CD4-positive, alpha-beta T cell (primary cell): ENCODE measurements around the gene ARFGEF3. TPM values are rescaled to one million over a fixed set of nuclear protein-coding genes. Genes with fewer than 3 reads are reported as not detected.

Experiments
- ATAC-seq: fragments of 200-7000 bp; cut with Tn5 transposase; one replicate; pipeline ENCODE4 v1.10.0; 2022; ENCODE audit warnings: mild to moderate bottlenecking; ENCODE audit not compliant: poor library complexity
- CTCF ChIA-PET: fragments of 350-600 bp; sonication (Branson Sonifier 250); formaldehyde crosslinking; loops from one replicate; lab custom pipeline; 2021; ENCODE audit warnings: antibody characterized with exemption, inconsistent platforms; lab: Charles Lee
- POLR2A ChIA-PET: fragments of 350-600 bp; sonication (Branson Sonifier 250); formaldehyde crosslinking; loops from one replicate; lab custom pipeline; 2021; ENCODE audit warnings: antibody characterized with exemption, inconsistent platforms; lab: Charles Lee
- DNase-seq, 14 experiments: peaks; one replicate each; pipeline ENCODE4 v3.0.0-alpha.2; 2013 to 2020; ENCODE audit warnings: mixed read lengths in 2 of 14
- H3K27ac ChIP-seq, 2 donors: one replicate each; pipeline versions ENCODE4 v1.5.1 to v1.7.0; 2013; ENCODE audit warnings: low read length in 2 of 2, low read depth in 1 of 2, mild to moderate bottlenecking in 1 of 2
- H3K27me3 ChIP-seq, 2 experiments: 1 replicate in 1 of 2; 2 replicates in 1 of 2; pipeline versions ENCODE4 v1.6.1 to v1.7.0; 2013; ENCODE audit warnings: low read length in 2 of 2, control low read depth in 1 of 2, mild to moderate bottlenecking in 1 of 2, moderate library complexity in 1 of 2; ENCODE audit not compliant: insufficient read depth in 2 of 2, control insufficient read depth in 1 of 2
- H3K36me3 ChIP-seq: one replicate; pipeline ENCODE4 v1.6.1; 2013; ENCODE audit warnings: low read length, control low read depth; ENCODE audit not compliant: insufficient read depth
- H3K4me1 ChIP-seq: one replicate; pipeline ENCODE4 v1.6.1; 2013; ENCODE audit warnings: low read length, control low read depth; ENCODE audit not compliant: insufficient read depth
- H3K4me3 ChIP-seq: one replicate; pipeline ENCODE4 v1.5.1; 2013; ENCODE audit warnings: mild to moderate bottlenecking, low read length, moderate library complexity
- H3K9me3 ChIP-seq, 2 experiments: 1 replicate in 1 of 2; 2 replicates in 1 of 2; pipeline versions ENCODE4 v1.6.1 to v1.7.0; 2013; ENCODE audit warnings: low read length in 2 of 2, mild to moderate bottlenecking in 2 of 2, control low read depth in 1 of 2, moderate library complexity in 1 of 2; ENCODE audit not compliant: control insufficient read depth in 1 of 2, insufficient read depth in 1 of 2
- H3K27ac Mint-ChIP-seq: one replicate; pipeline ENCODE4 v1.8.0; 2020; ENCODE audit warnings: mixed read lengths
- H3K27me3 Mint-ChIP-seq: one replicate; pipeline ENCODE4 v1.8.0; 2021; ENCODE audit warnings: mixed read lengths
- H3K36me3 Mint-ChIP-seq: one replicate; pipeline ENCODE4 v1.8.0; 2021; ENCODE audit warnings: low read depth, mixed read lengths
- H3K4me1 Mint-ChIP-seq: one replicate; pipeline ENCODE4 v1.8.0; 2021; ENCODE audit warnings: low read depth, mixed read lengths
- H3K4me3 Mint-ChIP-seq: one replicate; pipeline ENCODE4 v1.8.0; 2020; ENCODE audit warnings: mild to moderate bottlenecking, mixed read lengths
- H3K9me3 Mint-ChIP-seq: one replicate; pipeline ENCODE4 v1.8.0; 2020; ENCODE audit warnings: mixed read lengths
- CTCF ChIP-seq: fragments of 200-600 bp; IDR thresholded peaks from one replicate; pipeline ENCODE4 v1.8.0; 2022; ENCODE audit warnings: antibody characterized with exemption, mild to moderate bottlenecking
- intact Hi-C, 2 experiments: fragments of 100-400 bp; cut with DNase I in 1 of 2; cut with micrococcal nuclease in 1 of 2; formaldehyde crosslinking; loops; one replicate each; pipeline versions ENCODE4 v1.15.1 to v1.9.0; 2023 to 2025; cut with DNase I, micrococcal nuclease
- total RNA-seq, 174 experiments: library from RNA in 2 of 174; stranded (reverse) in 2 of 174; gene quantifications; one replicate each; pipeline ENCODE4 v1.2.3 and lab custom pipeline; 2021 to 2026

The ARFGEF3 gene
- total RNA-seq, 2 experiments from 2014 or later, result not detected

GRCh38 chr6:138277835-138278234 is 116.1 kb downstream of the ARFGEF3 start:
- ChIA-PET POLR2A (no interaction called here), CTCF (interaction anchor here (1.1 kb wide), 1 partner anchor 161 kb away, joined by 3 read pairs; no protein-coding TSS in a partner anchor)
- Histone ChIP-seq H3K27ac (no peak overlapping the region), H3K4me1 (no peaks in the 10 kb centered on the region), H3K36me3 (no peaks in the 10 kb centered on the region), H3K27me3 (no peaks in the 10 kb centered on the region), H3K9me3 (no peaks in the 10 kb centered on the region), H3K4me3 (no peak overlapping the region)
- no peak overlapping the region for H3K27ac Mint-ChIP-seq
- no peak for TF ChIP-seq CTCF
- no peaks in the 10 kb centered on the region for H3K4me1 Mint-ChIP-seq
- no peak overlapping the region for H3K4me3 Mint-ChIP-seq
- no peaks in the 10 kb centered on the region for H3K27me3 Mint-ChIP-seq
- no peak for ATAC-seq
- no peaks in the 10 kb centered on the region for H3K9me3 Mint-ChIP-seq
- no peak for DNase-seq
- intact Hi-C loops, result no loop called here
- H3K36me3 Mint-ChIP-seq, result no peaks in the 10 kb centered on the region

- no peaks in the 10 kb centered on the region for H3K4me1 ChIP-seq
- intact Hi-C loops, result no loop called here
- TF ChIP-seq CTCF, result no peak
- no peak overlapping the region for H3K27ac ChIP-seq
- no peaks in the 10 kb centered on the region for H3K27me3 ChIP-seq
- Mint-ChIP-seq H3K4me3 (no peak overlapping the region), H3K27ac (no peak overlapping the region), H3K36me3 (no peaks in the 10 kb centered on the region), H3K4me1 (no peaks in the 10 kb centered on the region), H3K27me3 (no peaks in the 10 kb centered on the region), H3K9me3 (no peaks in the 10 kb centered on the region)
- no peaks in the 10 kb centered on the region for H3K9me3 ChIP-seq
- H3K4me3 ChIP-seq, result no peak overlapping the region
- no peak for DNase-seq
- H3K36me3 ChIP-seq, result no peaks in the 10 kb centered on the region
- POLR2A ChIA-PET, result no interaction called here
- ATAC-seq, result no peak
- CTCF ChIA-PET, result interaction anchor here (1.1 kb wide), 1 partner anchor 161 kb away, joined by 3 read pairs; no protein-coding TSS in a partner anchor
These were observed 116.6 kb downstream of the ARFGEF3 start for GRCh38 chr6:138278326-138278725.

GRCh38 chr6:138285800-138286199 is 124.1 kb downstream of the ARFGEF3 start:
- H3K27me3 Mint-ChIP-seq, result no peaks in the 10 kb centered on the region
- ATAC-seq, result no peak
- intact Hi-C loops, result loop anchor here in 1 of 2 experiments (5.0 to 10.0 kb wide), 2 partner anchors 229 to 283 kb away; no protein-coding TSS in a partner anchor

More at GRCh38 chr6:138285800-138286199, 124.1 kb downstream of the ARFGEF3 start:
- Mint-ChIP-seq H3K36me3 (no peaks in the 10 kb centered on the region), H3K4me3 (no peak overlapping the region), H3K27ac (no peak overlapping the region), H3K9me3 (no peaks in the 10 kb centered on the region), H3K4me1 (no peaks in the 10 kb centered on the region)
- POLR2A ChIA-PET, result no interaction called here
- Histone ChIP-seq H3K27ac (no peak overlapping the region), H3K9me3 (no peaks in the 10 kb centered on the region), H3K27me3 (no peaks in the 10 kb centered on the region), H3K4me1 (no peaks in the 10 kb centered on the region), H3K4me3 (no peak overlapping the region), H3K36me3 (no peaks in the 10 kb centered on the region)
- DNase-seq, result no peak
- CTCF ChIA-PET, result interaction anchor here (0.7 kb wide), 1 partner anchor 9 kb away, joined by 3 read pairs; no protein-coding TSS in a partner anchor
- no peak for TF ChIP-seq CTCF
